Fibroblast of skin of right biceps (primary cell): ENCODE measurements around the gene FAM177A1.
A peak's percentile ranks its signal among the peaks of the same experiment; 100 is the strongest.
"Not testable (repeated sequence)": the region's sequence is repeated elsewhere in the genome, so short reads cannot be mapped to it uniquely, and the experiment has no call there.

Experiments used
- DNase-seq: peaks from one replicate; pipeline ENCODE4 v3.0.0-alpha.2; 2013

The FAM177A1 gene

DNA sequence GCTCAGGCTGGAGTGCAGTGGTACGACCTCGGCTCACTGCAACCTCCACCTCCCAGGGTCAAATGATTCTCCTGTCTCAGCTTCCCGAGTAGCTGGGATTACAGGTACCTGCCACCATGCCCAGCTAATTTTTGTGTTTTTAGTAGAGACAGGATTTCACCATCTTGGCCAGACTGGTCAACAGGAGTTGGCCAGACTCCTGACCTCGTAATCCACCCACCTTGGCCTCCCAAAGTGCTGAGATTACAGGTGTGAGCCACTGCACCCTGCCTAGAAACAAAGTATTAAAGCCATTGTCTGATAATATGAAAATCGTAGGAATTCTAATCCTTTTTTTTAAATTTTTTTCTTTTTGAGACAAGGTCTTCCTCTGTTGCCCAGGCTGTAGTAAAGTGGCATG is 19.7 kb downstream of the FAM177A1 start:
- DNase-seq = not testable (repeated sequence)

DNA sequence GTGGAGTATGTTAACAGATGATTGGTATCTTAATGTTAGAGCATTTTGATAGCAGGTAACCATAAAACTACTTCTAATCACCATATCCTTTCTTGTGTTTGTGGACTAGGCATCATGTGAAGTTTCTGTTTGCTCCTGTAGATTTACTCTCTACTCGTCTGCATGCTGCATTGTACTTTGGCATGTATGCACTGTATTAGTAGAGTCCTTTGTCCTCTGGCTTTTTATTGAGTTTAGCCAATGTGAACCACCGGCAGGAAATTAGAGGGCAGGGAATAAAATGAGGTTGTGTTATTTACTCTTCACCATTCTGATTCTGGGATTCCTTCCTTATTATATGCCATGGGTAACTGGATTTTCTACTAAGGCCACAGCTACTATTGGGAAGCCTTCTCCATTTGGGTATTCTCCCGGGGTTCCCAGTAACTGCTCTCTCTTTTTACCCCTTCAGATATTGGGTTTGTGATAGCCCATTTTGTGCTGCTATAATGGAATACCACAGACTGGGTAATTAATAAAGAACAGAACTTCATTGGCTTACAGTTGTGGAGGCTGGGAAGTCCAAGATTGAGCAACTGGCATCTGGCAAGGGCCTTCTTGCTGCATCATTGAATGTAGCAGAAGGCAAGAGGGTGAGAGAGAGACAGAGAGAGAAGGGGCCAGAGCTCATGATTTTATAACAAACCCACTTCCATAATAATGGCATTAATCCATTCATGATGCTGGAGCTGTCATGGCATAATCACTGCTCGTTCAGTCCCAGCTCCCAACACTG is 22.4 kb downstream of the FAM177A1 start:
- no peak for DNase-seq

GRCh38 chr14:35072226-35072625 is 26.2 kb downstream of the FAM177A1 start:
- DNase-seq = no peak

DNA sequence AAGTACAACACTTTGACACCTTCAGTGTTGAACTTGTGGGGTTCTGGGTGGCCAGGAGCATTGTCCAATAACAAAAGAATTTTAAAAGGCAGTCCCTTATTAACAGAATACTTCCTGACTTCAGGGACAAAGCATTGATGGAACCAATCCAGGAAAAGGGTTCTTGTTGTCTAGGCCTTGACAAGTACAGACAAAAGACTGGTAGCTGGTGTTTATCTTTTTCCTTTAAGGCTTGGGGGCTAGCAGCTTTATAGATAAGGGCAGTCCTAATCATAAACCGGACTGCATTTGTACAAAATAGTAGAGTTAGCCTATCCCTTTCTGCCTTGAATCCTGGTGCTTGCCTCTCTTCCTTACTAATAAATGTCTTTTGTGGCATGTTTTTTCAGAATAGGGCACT is 27.4 kb downstream of the FAM177A1 start:
- DNase-seq = no peak

DNA sequence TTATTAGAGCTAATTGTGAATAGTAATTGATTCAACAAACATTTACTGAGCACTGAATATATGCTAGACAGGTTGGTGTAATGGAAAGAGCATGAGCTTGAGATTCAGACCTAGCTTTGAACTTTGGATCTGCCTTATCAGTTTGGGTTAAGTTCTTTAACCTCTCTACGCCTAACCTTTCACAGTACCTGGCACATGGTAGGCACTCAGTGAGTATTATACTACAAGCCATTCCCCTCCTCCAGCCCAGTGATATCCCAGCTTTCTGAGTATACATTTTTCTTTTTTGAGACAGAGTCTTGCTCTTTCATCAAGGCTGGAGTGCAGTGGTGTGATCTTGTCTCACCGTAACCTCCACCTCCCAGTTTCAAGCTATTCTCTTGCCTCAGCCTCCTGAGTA is 32.0 kb downstream of the FAM177A1 start:
- no peak for DNase-seq

DNA sequence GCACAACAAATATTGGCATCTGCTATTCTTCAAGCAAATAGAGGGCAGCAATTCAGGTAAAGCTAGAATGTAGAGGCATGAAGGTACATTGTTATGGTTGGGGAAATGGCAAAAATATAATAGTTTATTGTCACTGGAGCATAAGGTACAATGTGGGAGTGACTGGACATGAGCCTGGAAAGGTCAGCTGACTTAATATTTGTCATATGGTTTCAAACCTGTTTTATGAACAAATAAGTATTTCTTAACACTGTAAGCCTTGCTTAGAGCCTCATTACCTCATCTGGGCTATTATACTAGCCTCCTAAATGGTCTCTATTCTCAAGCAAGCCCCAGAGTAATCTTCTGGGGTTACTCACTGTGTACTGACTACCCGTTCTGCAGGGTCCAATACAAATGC is 33.7 kb downstream of the FAM177A1 start:
- no peak for DNase-seq

- DNase-seq = no peak
Measured at GRCh38 chr14:35083530-35084150, 37.6 kb downstream of the FAM177A1 start.

DNA sequence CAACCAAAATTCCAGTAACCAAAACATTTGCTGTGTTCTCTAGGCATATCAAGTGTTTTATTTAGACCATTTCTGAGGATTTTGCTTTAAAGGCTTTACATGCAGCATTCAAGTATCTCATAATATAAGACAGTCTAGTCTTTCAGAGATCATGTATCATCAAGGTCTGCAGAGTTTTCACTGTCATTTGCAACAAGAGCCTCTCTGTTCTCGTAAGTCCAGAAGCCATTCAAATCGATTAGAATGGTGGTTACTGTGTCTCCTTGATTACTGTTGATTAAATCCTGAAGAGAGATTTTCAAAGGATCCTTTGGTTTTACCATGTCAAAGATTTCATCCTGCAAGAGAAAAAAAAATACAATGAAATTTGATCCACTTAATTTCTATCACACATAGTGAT is 39.4 kb downstream of the FAM177A1 start:
- DNase-seq = no peak

DNA sequence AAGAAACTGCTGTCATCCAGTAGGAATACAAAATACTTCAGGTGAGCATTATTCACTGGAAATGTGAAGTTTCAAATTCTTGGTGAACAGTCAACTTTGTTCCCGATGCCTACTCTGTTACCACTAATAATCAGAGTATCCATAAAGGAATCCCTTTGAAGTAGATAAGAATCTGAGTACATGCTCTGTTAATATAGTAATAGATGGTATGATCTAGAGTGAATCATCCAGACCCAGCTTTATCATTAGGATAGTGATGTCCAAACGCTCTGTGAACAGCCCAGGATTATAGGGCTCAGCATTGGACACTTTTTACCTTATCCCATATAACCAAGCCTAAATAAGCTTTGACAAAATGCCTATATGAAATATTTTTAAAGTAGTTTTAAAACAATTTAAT is 42.4 kb downstream of the FAM177A1 start:
- no peak for DNase-seq

DNA sequence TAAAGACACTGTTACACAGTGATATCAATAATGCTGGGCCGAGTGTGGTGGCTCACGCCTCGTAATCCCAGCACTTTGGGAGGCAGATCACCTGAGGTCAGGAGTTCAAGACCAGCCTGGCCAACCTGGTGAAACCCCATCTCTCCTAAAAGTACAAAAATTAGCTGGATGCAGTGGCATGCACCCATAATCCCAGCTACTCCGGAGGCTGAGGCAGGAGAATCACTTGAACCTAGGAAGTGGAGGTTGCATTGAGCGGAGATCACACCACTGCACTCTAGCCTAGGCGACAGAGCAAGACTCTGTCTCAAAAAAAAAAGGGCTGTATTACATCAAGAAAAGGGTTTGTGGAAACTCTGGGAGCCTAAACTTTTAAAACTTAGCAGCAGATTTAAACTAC is 48.6 kb downstream of the FAM177A1 start:
- not testable (repeated sequence) for DNase-seq

DNA sequence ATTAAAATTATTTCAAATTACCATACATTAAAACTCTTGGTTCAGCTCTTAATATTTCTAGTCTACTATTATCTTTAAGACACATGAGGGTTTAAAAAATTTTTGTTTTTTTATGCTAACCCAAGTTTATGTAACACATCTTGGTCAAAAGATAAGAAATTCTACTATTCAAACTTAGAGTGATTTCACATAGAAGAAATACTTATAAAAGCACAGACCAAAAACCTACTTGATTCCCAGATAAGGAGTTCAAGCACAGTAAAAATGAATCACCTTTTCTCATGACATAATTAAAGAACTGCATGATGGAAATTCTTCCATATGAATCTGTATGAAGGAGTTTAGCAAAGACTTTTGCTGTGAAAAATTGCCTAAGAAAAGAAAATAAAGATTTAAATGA is 61.8 kb downstream of the FAM177A1 start:
- DNase-seq = no peak

- no peak for DNase-seq
Measured at GRCh38 chr14:35112641-35113040, 66.6 kb downstream of the FAM177A1 start.

DNA sequence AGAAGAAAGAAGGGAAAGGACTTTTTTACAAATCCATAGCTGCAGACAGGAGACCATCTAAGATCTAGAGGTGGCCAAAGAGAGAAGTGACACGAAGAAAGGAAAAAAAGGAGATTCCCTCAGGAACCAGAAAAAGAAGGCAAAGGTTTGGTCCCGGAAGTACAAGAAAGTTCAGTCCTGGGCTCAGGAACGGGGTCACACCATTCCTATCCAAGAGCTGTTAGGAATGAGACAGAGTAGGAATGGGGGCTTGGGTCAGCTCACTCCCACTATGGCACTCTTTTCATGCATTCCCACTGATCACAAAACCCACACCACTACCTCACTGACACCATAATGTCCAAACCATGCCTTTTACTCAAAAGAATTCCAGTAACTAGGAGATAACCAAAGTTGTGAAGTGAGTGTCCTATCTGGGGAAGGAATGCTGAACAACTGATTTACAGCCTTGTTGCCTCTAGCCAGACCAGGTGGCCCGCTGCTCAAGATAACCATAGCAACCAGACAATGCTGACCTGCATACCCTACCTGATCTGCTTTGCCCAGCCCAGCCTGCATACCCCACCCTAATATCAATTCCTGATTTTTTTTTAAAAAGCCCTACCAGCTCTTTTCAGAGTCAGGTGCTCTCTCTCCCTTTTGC is 67.4 kb downstream of the FAM177A1 start:
- no peak for DNase-seq

- peak; percentile 20 for DNase-seq
Measured at GRCh38 chr14:35114036-35114435, 68.0 kb downstream of the FAM177A1 start.

- no peak for DNase-seq
Measured at GRCh38 chr14:35116242-35116641, 70.2 kb downstream of the FAM177A1 start.

- DNase-seq = no peak
Measured at GRCh38 chr14:35117112-35117511, 71.0 kb downstream of the FAM177A1 start.

- peak; percentile 34 for DNase-seq
Measured at GRCh38 chr14:35121026-35121886, 75.2 kb downstream of the FAM177A1 start.

GRCh38 chr14:35121887-35122695 is 76.0 kb downstream of the FAM177A1 start, which contains the start of the genes PPP2R3C and PRORP:
Gene PPP2R3C, minus strand, starts transcription at chr14:35121990. Its CDS starts 31 bp downstream, at chr14:35121959.
Gene PRORP, plus strand, starts transcription at chr14:35122552. Its CDS starts 694 bp downstream, at chr14:35123246.
- peak; percentile 92 for DNase-seq

- peak; percentile 8 for DNase-seq
Measured at GRCh38 chr14:35122696-35123387, 76.8 kb downstream of the FAM177A1 start.

- no peak for DNase-seq
Measured at GRCh38 chr14:35123388-35123703, 77.3 kb downstream of the FAM177A1 start.

- DNase-seq = no peak
Measured at GRCh38 chr14:35124127-35124526, 78.1 kb downstream of the FAM177A1 start.
